ENCODE results near the gene C9orf43. TPM values are rescaled to one million over a fixed set of nuclear protein-coding genes. Genes with fewer than 3 reads are reported as not detected.
A peak's percentile ranks its signal among the peaks of the same experiment; 100 is the strongest.
"Not testable (repeated sequence)": the region's sequence is repeated elsewhere in the genome, so short reads cannot be mapped to it uniquely, and the experiment has no call there.

The C9orf43 gene
- total RNA-seq, 1 experiment from 2014 or later: 0.05 TPM

- no peak for DNase-seq (ENCODE audit: low read depth)
Observed at GRCh38 chr9:113416149-113416721, 5.7 kb downstream of the C9orf43 start.

- DNase-seq (ENCODE audit: low read depth): no peak
Observed at GRCh38 chr9:113417370-113417769, 6.8 kb downstream of the C9orf43 start.

GRCh38 chr9:113421726-113422125, 11.2 kb downstream of the C9orf43 start:
- DNase-seq (ENCODE audit: low read depth): no peak

- DNase-seq (ENCODE audit: low read depth): no peak
Observed at GRCh38 chr9:113425072-113425471, 14.5 kb downstream of the C9orf43 start.

DNA sequence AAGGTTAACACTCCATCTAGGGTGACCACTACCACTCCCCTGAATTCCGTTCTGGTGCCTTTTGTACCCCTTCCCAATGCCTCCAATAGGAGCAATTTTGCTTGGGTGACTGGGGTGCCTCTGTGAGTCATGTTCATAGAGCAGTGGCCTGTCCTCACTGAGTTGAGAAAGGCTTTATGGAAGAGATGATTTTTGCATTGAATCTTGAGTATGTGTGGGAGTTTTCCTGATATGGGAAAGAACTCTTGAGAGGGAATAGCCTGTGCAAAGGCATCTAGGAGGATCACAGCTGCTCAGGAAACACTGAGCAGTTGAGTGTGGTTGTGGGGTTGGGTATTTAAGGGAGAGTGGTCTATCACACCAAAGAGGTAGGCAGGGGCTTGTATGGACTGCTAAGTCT, 16.2 kb downstream of the C9orf43 start:
- no peak for DNase-seq (ENCODE audit: low read depth)

GRCh38 chr9:113427629-113428028, 17.1 kb downstream of the C9orf43 start:
- DNase-seq (ENCODE audit: low read depth): peak; percentile 31

DNA sequence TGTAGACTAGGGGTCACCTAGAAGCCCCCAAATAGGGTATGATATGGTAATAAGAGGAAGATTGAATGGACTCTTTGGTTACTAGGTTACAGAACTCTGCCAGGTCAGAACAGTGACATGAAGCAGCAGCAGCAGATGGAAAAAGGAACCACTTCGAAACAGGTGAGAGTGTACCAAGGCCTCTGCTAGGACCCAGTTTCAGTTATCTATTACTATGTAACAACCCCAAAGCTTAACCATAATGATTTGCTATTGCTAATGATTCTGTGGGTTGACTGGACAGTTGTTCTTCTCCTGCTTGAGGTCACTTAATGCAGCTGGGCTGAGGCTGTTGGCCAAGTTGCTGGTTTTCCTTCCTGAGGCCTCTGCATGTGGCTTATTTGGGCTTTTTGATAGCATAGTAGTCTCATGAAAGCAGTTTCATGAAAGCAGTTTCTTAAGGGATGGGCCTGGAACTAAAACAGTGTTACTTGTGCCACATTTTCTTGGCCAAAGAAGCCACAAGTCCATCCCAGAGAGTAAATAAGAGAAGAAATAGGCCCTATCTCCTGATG, 17.6 kb downstream of the C9orf43 start:
- DNase-seq (ENCODE audit: low read depth): no peak

- DNase-seq (ENCODE audit: low read depth): no peak
Observed at GRCh38 chr9:113431191-113431590, 20.6 kb downstream of the C9orf43 start.

DNA sequence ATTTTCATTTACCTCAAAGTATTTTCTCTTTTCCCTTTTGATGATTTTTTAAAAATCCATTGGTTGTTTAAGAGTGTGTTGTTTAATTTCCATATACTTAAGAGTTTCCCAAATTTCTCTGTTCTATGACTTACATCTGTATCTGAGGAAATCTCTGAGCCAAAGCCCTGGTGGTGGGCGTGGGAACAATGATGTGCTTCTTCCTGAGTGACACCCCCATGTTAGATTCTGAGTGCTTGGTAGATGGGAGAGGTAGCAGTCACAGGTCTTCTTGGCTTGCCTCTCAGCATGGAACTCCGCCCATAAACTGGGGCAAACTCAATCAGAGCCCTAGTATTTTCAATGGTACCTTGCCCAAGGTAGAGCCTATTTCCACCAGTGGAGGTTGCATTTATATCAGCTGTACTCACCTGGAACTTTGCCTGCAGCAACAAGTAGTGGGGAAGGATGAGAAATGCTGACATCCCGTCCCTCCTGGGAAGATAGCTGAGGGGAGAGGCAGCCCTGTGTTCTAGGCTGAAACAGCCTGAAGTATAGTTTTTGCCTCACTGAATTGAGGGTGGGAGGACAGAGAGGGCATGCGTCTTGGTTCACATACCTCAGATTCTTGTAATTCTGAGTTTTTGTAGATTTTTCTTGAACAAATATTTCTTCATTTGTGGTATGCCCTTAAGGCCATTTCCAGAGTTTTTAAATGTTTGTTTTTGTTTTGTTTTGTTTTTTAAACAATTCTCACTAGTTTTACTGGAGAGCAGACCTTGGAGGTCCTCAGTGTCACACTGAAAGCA, 26.4 kb downstream of the C9orf43 start:
- DNase-seq (ENCODE audit: low read depth): peak; percentile 42

DNA sequence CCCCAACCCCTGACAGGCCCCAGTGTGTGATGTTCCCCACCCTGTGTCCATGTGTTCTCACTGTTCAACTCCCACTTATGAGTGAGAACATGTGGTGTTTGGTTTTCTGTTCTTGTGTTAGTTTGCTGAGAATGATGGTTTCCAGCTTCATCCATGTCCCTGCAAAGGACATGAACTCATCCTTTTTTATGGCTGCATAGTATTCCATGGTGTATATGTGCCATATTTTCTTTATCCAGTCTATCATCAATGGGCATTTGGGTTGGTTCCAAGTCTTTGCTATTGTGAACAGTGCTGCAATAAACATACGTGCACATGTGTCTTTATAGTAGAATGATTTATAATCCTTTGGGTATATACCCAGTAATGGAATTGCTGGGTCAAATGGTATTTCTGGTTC, 27.2 kb downstream of the C9orf43 start:
- not testable (repeated sequence) for DNase-seq (ENCODE audit: low read depth)

- DNase-seq (ENCODE audit: low read depth): no peak
Observed at GRCh38 chr9:113444736-113445135, 34.2 kb downstream of the C9orf43 start.

DNA sequence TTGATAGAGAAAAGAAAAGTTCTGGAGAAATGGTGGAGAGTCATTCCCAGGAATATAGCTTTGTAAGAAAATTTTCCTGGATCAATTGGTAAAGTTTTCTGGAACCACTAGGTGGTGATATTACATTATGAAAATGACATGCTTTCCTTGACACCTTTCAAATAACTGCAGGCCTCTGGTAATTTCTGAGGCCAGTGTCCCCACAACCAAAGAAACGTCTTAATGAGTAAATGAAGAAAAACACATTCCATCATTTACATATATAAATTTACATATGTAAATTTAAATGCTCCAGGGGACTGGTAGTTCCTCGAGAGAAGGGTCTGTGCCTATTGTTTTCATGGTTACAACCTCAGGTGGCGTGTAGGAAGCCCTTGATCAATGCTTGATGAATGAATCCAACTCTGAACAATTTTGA, 35.8 kb downstream of the C9orf43 start:
- peak; percentile 58 for DNase-seq (ENCODE audit: low read depth)

- no peak for DNase-seq (ENCODE audit: low read depth)
Observed at GRCh38 chr9:113449376-113449775, 38.8 kb downstream of the C9orf43 start.

DNA sequence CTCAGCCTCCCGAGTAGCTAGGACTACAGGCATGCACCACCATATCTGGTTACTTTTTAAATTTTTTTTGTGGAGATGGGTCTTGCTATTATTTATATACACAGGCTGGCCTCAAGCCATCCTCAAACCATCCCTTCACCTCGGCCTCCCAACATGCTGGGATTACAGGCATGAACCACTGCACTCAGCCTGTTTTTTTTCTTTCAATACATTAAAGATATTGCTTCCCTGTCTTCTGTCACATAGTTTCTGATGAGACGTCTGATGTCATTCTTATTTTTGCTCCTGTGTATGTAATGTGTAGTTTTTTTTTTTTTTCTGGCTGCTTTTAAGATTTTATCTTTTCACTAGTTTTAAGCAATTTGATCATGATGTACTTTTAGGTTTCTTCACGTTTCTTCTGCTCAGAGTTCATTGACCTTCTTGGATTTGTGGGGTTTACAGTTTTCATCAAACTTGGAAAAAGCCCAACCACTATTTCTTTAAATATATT, 41.6 kb downstream of the C9orf43 start:
- DNase-seq (ENCODE audit: low read depth): no peak

GRCh38 chr9:113454914-113455761, 44.6 kb downstream of the C9orf43 start:
- peak; percentile 88 for DNase-seq (ENCODE audit: low read depth)

- peak; percentile 46 for DNase-seq (ENCODE audit: low read depth)
Observed at GRCh38 chr9:113456235-113456634, 45.7 kb downstream of the C9orf43 start.

DNA sequence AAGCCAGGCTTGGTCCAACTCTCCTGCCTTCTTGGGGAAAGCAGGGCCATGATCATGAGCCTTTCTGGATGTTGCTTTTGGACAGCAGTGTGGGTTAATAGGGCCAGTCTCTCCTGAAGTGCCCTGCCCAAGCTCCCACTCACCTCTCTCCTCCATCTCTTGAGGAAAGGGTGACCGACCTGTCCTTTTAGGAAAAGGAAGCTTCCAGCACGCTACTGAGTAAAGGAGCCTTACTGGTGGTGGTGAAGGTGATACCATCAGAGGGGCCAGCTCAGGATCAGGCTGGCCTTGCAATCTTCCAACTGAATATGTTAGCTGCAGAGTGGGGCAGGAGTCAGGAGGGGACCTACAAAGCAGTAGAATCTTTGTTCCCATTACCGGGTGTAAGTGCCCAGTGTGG, 50.7 kb downstream of the C9orf43 start:
- no peak for DNase-seq (ENCODE audit: low read depth)

GRCh38 chr9:113461943-113462342, 51.4 kb downstream of the C9orf43 start:
- DNase-seq (ENCODE audit: low read depth): no peak

GRCh38 chr9:113462781-113463286, 52.3 kb downstream of the C9orf43 start:
- DNase-seq (ENCODE audit: low read depth): no peak

DNA sequence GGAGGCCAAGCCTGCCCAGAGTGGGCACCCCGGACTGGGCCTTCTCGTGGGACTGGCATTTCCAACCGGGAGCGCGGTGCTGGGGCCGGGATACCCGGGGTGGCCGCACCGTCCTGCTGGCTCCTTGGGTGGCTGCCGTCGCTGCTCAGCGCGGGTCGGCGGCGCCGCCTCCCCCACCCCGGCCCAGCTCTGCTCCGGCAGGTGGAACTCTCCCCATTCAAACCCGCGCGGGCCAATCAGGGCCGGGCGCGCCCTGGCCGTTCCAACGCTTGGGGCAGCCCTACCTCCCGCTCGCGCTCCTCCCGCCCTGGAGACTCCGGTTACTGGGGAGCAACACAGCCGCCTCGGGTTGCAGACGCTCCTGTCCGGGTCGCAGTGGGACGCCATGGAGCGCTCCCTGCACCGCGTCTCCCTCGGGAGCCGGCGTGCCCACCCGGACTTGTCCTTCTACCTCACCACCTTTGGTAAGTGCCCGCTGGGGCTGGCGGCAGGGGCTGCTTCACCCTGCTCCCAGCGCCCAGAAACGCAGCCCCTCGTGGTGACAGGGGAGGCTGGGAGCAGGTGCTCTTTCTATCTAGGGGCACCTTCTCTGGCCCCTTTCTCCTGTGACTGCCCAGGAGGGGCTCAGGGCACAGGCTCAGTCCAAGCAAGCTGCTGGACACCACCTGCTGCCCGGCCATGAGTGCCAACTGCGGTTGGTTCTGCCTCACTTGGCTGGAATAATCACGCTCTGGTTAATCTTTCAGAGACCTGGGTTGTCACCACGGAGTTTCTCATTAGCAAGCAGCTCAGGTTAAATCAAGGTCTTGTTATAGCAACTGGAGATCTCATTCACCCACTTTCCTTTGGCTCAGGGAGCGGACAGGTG, 53.1 kb downstream of the C9orf43 start, which contains the start of gene RGS3:
TSS of gene RGS3 (plus strand) at position 310 of the 868 bp plus-strand sequence. CDS start at position 386, 76 bp downstream.
- peak; percentile 72 for DNase-seq (ENCODE audit: low read depth)

DNA sequence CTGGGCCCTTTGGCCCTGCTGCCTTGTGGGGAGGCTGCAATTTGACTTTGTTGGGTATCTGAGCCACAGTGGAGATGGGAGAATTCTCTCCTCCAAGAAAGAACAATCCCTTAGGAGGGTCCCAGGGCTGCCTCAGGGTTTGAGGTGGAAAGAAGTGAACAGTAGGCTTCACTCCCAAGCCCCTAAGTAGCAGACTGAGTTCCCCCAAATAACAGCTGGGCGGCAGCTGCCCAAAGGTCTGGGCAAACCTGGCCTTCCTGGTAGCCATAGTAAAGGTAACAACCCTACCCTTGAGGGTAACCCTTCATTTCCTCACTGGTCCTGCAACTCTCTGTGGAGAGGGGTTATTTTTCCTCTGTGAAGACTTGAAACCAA, 53.7 kb downstream of the C9orf43 start:
- DNase-seq (ENCODE audit: low read depth): no peak

Measured in M059J (cell line).